Gastroesophageal sphincter (tissue), 3 donors: ENCODE measurements around the gene PXDN.

Source experiments
- EP300 ChIP-seq: sonication (generic); formaldehyde crosslinking; IDR thresholded peaks from one replicate; pipeline ENCODE4 v1.6.1; 2017; ENCODE audit warnings: antibody characterized with exemption, mild to moderate bottlenecking
- POLR2A ChIP-seq, 2 donors: fragments of 450-650 bp; IDR thresholded peaks; one replicate each; pipeline ENCODE4 v1.6.1; 2017; ENCODE audit warnings: antibody characterized with exemption in 2 of 2, mild to moderate bottlenecking in 2 of 2, moderate library complexity in 1 of 2
- POLR2AphosphoS5 ChIP-seq: sonication (generic); formaldehyde crosslinking; IDR thresholded peaks from one replicate; pipeline ENCODE4 v1.6.1; 2017; ENCODE audit warnings: antibody characterized with exemption
- TF ChIP-seq, protein P1 (sequence below), 4 experiments: fragments of 200-600 bp in 2 of 4; fragments of 450-650 bp in 2 of 4; sonication (generic) in 1 of 4; IDR thresholded peaks; one replicate each; pipeline ENCODE4 v1.5.1; 2017 to 2019; ENCODE audit warnings: antibody characterized with exemption in 4 of 4, mild to moderate bottlenecking in 2 of 4, moderate library complexity in 2 of 4

- TF ChIP-seq, protein P1, sequence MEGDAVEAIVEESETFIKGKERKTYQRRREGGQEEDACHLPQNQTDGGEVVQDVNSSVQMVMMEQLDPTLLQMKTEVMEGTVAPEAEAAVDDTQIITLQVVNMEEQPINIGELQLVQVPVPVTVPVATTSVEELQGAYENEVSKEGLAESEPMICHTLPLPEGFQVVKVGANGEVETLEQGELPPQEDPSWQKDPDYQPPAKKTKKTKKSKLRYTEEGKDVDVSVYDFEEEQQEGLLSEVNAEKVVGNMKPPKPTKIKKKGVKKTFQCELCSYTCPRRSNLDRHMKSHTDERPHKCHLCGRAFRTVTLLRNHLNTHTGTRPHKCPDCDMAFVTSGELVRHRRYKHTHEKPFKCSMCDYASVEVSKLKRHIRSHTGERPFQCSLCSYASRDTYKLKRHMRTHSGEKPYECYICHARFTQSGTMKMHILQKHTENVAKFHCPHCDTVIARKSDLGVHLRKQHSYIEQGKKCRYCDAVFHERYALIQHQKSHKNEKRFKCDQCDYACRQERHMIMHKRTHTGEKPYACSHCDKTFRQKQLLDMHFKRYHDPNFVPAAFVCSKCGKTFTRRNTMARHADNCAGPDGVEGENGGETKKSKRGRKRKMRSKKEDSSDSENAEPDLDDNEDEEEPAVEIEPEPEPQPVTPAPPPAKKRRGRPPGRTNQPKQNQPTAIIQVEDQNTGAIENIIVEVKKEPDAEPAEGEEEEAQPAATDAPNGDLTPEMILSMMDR (IDR thresholded peaks at IDR 0.05), result no peak
- TF ChIP-seq EP300, result no peak
- TF ChIP-seq POLR2A (IDR thresholded peaks at IDR 0.05), result no peak
- no peak for TF ChIP-seq POLR2AphosphoS5
Observed at GRCh38 chr2:1656326-1656960, 87.9 kb downstream of the PXDN start.
